GM18511 (cell line): ENCODE measurements around the gene SLC16A3.

Experiments
- ATAC-seq: cut with Tn5 transposase; IDR thresholded peaks from one replicate; pipeline ENCODE4 v1.9.1; 2021; ENCODE audit warnings: mild to moderate bottlenecking, moderate library complexity; ENCODE audit not compliant: unreplicated experiment

SLC16A3 gene

GRCh38 chr17:82235056-82235774 is 6.4 kb downstream of the SLC16A3 start:
- no peak for ATAC-seq

- no peak for ATAC-seq
Observed at GRCh38 chr17:82235775-82236141, 6.9 kb downstream of the SLC16A3 start.

- no peak for ATAC-seq
Observed at GRCh38 chr17:82236142-82236971, 7.5 kb downstream of the SLC16A3 start.

- ATAC-seq, result no peak
Observed at GRCh38 chr17:82237083-82237745, 8.4 kb downstream of the SLC16A3 start.

- no peak for ATAC-seq
Observed at GRCh38 chr17:82237746-82238471, 9.1 kb downstream of the SLC16A3 start.

GRCh38 chr17:82238472-82239201 is 9.8 kb downstream of the SLC16A3 start:
- ATAC-seq, result no peak

- no peak for ATAC-seq
Observed at GRCh38 chr17:82239401-82239925, 10.6 kb downstream of the SLC16A3 start.

GRCh38 chr17:82239926-82240505 is 11.2 kb downstream of the SLC16A3 start:
- no peak for ATAC-seq

- ATAC-seq, result no peak
Observed at GRCh38 chr17:82240506-82241182, 11.8 kb downstream of the SLC16A3 start.

- ATAC-seq, result no peak
Observed at GRCh38 chr17:82241183-82241925, 12.5 kb downstream of the SLC16A3 start.

GRCh38 chr17:82241926-82242697 is 13.3 kb downstream of the SLC16A3 start:
- no peak for ATAC-seq

GRCh38 chr17:82242698-82242976 is 13.8 kb downstream of the SLC16A3 start:
- ATAC-seq, result no peak

GRCh38 chr17:82242977-82243647 is 14.3 kb downstream of the SLC16A3 start:
- ATAC-seq, result no peak

GRCh38 chr17:82243648-82244412 is 15.0 kb downstream of the SLC16A3 start:
- ATAC-seq, result no peak

- ATAC-seq, result no peak
Observed at GRCh38 chr17:82244413-82245133, 15.7 kb downstream of the SLC16A3 start.
